ENCODE results near the gene KRCC1. TPM values are rescaled to one million over a fixed set of nuclear protein-coding genes. Genes with fewer than 3 reads are reported as not detected.

The KRCC1 gene
- total RNA-seq, 1 donor from 2014 or later, result 33.9 TPM

- Histone ChIP-seq H3K36me3 (no peaks in the 10 kb centered on the region), H2AFZ (replicated peaks) (peak within 1 kb of the TSS; percentile 0), H3F3A (ENCODE audit: low read depth) (no peaks in the 10 kb centered on the region), H3K27ac (no peak within 1 kb of the TSS), H4K20me1 (ENCODE audit: low read depth) (no peaks in the 10 kb centered on the region), H3K9ac (no peak within 1 kb of the TSS), H3K4me2 (no peak within 1 kb of the TSS), H3K4me3 (no peak within 1 kb of the TSS), H3K4me1 (no peaks in the 10 kb centered on the region), H3K27me3 (no peaks in the 10 kb centered on the region), H3K79me2 (ENCODE audit: low read depth) (no peaks in the 10 kb centered on the region), H3K9me3 (ENCODE audit: low read depth) (no peaks in the 10 kb centered on the region)
- Mint-ChIP-seq H3K4me1 (peaks cover 17% of the 10 kb centered on the region), H3K4me3 (no peak within 1 kb of the TSS), H3K27ac (peak within 1 kb of the TSS; percentile 36), H3K27me3 (ENCODE audit: insufficient read depth, low read depth) (peaks cover 7% of the 10 kb centered on the region), H3K9me3 (no peaks in the 10 kb centered on the region), H3K36me3 (no peaks in the 10 kb centered on the region)
- no peak for DNase-seq (ENCODE audit: low spot score)
- TF ChIP-seq CTCF (IDR thresholded peaks at IDR 0.05) (no peak), EZH2phosphoT487 (IDR thresholded peaks at IDR 0.05) (no peak), EZH2 (IDR thresholded peaks at IDR 0.05) (no peak)
These were observed 12.0 kb upstream of the KRCC1 start, which contains the start of gene SMYD1 for GRCh38 chr2:88067598-88067997. Gene SMYD1, plus strand, starts transcription at chr2:88067825. Its CDS starts 40 bp downstream, at chr2:88067865.

GRCh38 chr2:88067189-88067588 lies 11.6 kb upstream of the KRCC1 start:
- Mint-ChIP-seq H3K4me1 (peaks cover 17% of the 10 kb centered on the region), H3K27me3 (ENCODE audit: insufficient read depth, low read depth) (peaks cover 7% of the 10 kb centered on the region), H3K4me3 (no peak overlapping the region), H3K9me3 (no peaks in the 10 kb centered on the region), H3K36me3 (no peaks in the 10 kb centered on the region), H3K27ac (peak overlapping the region; percentile 36)
- Histone ChIP-seq H3K9me3 (ENCODE audit: low read depth) (no peaks in the 10 kb centered on the region), H3K4me2 (no peak overlapping the region), H3K27ac (no peak overlapping the region), H3K36me3 (no peaks in the 10 kb centered on the region), H3K4me1 (no peaks in the 10 kb centered on the region), H3K4me3 (no peak overlapping the region), H3F3A (ENCODE audit: low read depth) (no peaks in the 10 kb centered on the region), H3K9ac (no peak overlapping the region), H4K20me1 (ENCODE audit: low read depth) (no peaks in the 10 kb centered on the region), H2AFZ (replicated peaks) (peak overlapping the region; percentile 0), H3K27me3 (no peaks in the 10 kb centered on the region), H3K79me2 (ENCODE audit: low read depth) (no peaks in the 10 kb centered on the region)
- TF ChIP-seq CTCF (IDR thresholded peaks at IDR 0.05) (no peak), EZH2 (IDR thresholded peaks at IDR 0.05) (no peak), EZH2phosphoT487 (IDR thresholded peaks at IDR 0.05) (no peak)
- no peak for DNase-seq (ENCODE audit: low spot score)

- no peaks in the 10 kb centered on the region for H3K27me3 ChIP-seq
- TF ChIP-seq EZH2 (IDR thresholded peaks at IDR 0.05) (no peak), EZH2phosphoT487 (IDR thresholded peaks at IDR 0.05) (no peak), CTCF (IDR thresholded peaks at IDR 0.05) (no peak)
- no peaks in the 10 kb centered on the region for H3K79me2 ChIP-seq (ENCODE audit: low read depth)
- Mint-ChIP-seq H3K4me3 (no peak overlapping the region), H3K9me3 (no peaks in the 10 kb centered on the region), H3K4me1 (peaks cover 15% of the 10 kb centered on the region), H3K27ac (no peak overlapping the region), H3K36me3 (no peaks in the 10 kb centered on the region), H3K27me3 (ENCODE audit: insufficient read depth, low read depth) (peaks cover 3% of the 10 kb centered on the region)
- no peak overlapping the region for H3K9ac ChIP-seq
- H2AFZ ChIP-seq (replicated peaks), result no peak overlapping the region
- no peaks in the 10 kb centered on the region for H3K36me3 ChIP-seq
- no peaks in the 10 kb centered on the region for H3K9me3 ChIP-seq (ENCODE audit: low read depth)
- no peaks in the 10 kb centered on the region for H3K4me1 ChIP-seq
- H4K20me1 ChIP-seq (ENCODE audit: low read depth), result no peaks in the 10 kb centered on the region
- H3K4me2 ChIP-seq, result no peak overlapping the region
- no peaks in the 10 kb centered on the region for H3F3A ChIP-seq (ENCODE audit: low read depth)
- no peak overlapping the region for H3K27ac ChIP-seq
- no peak overlapping the region for H3K4me3 ChIP-seq
- DNase-seq (ENCODE audit: low spot score), result no peak
These were observed 11.0 kb upstream of the KRCC1 start for GRCh38 chr2:88066543-88066942.
